ENCODE data around the gene U2AF1L4. TPM values are rescaled to one million over a fixed set of nuclear protein-coding genes. Genes with fewer than 3 reads are reported as not detected.

U2AF1L4 gene
- total and polyA plus RNA-seq, 10 of the 15 experiments (the other 5 are each of a cell fraction or from before 2014, with no cell fraction given) = 7.9 to 21.6 (median 15.1) TPM

GRCh38 chr19:35717665-35718344 is 27.4 kb downstream of the U2AF1L4 start, which contains the start of gene KMT2B:
Gene KMT2B (plus strand): TSS chr19:35718003. CDS start chr19:35718019, 16 bp downstream.
- FAIRE-seq (no peak), ATAC-seq (peak; percentile 58), DNase-seq (ENCODE audit: low read depth, low spot score) (no peak)
- under 1% methylated on average over 40 of the region's 109 CpGs for WGBS (ENCODE audit: insufficient coverage, insufficient replicate concordance, low lambda C conversion rate, missing lambda C conversion rate)
- Histone ChIP-seq H4K20me1 (ENCODE audit: control insufficient read depth, insufficient read depth) (no peaks in the 10 kb centered on the region), H3K4me3 (peak within 1 kb of the TSS; percentile 97), H3K27ac (ENCODE audit: control insufficient read depth, insufficient read depth) (peak within 1 kb of the TSS; percentile 72), H3K4me1 (ENCODE audit: control insufficient read depth, insufficient read depth, low read length) (peaks cover 25% of the 10 kb centered on the region), H3K9me3 (replicated peaks; ENCODE audit: control insufficient read depth, insufficient read depth, low read length) (no peaks in the 10 kb centered on the region), H3K36me3 (ENCODE audit: control insufficient read depth in 2 of 2, insufficient read depth in 2 of 2, low read length in 1 of 2) (peaks cover 0 to 9% of the 10 kb centered on the region in 2 experiments), H3K9ac (ENCODE audit: control insufficient read depth, insufficient read depth, low read length) (peak within 1 kb of the TSS; percentile 83), H3K79me2 (ENCODE audit: control insufficient read depth, insufficient read depth, low read length) (peaks cover 61% of the 10 kb centered on the region), H2AFZ (ENCODE audit: control insufficient read depth, low read depth, low read length) (peak within 1 kb of the TSS; percentile 87), H3K27me3 (replicated peaks in 1 of 2; ENCODE audit: control insufficient read depth in 2 of 2, insufficient read depth in 2 of 2, low read length in 1 of 2) (no peaks in the 10 kb centered on the region), H3K4me2 (ENCODE audit: control insufficient read depth, insufficient read depth) (peak within 1 kb of the TSS; percentile 99)
- BruUV-seq (replicated peaks) = no TSS peak
- intact Hi-C loops (cut with micrococcal nuclease; ENCODE audit: unreplicated experiment) = loop anchor here (1.0 to 2.0 kb wide), 4 partner anchors 23 to 213 kb away; partner anchors contain the start of genes PSENEN and U2AF1L4
- POLR2A ChIA-PET = interaction anchor here (1.0 to 1.8 kb wide), 5 partner anchors 16 to 27 kb away, joined by 5 to 12 read pairs (median 6); partner anchors contain the start of genes IGFLR1, PSENEN and U2AF1L4
- RAD21 ChIA-PET (ENCODE audit: unreplicated experiment) = interaction anchor here (1.2 to 1.5 kb wide), 4 partner anchors 21 to 208 kb away, joined by 3 to 8 read pairs (median 8); partner anchors contain the start of gene IGFLR1
- SMC1A ChIA-PET (ENCODE audit: uncharacterized antibody, unreplicated experiment) = interaction anchor here (0.9 to 1.5 kb wide), 5 partner anchors 16 to 27 kb away, joined by 3 to 8 read pairs (median 3); partner anchors contain the start of genes PSENEN and U2AF1L4
- CTCF ChIA-PET = interaction anchor here (1.2 to 1.5 kb wide), 3 partner anchors 16 to 58 kb away, joined by 3 to 8 read pairs (median 3); no protein-coding TSS in a partner anchor
- in situ Hi-C loops (cut with MboI) = no loop called here
- TF ChIP-seq WRNIP1 (IDR thresholded peaks at IDR 0.05; ENCODE audit: borderline replicate concordance, low read depth, low read length) = no peak
- 0 out of 4 replicates have a peak, but pooled peaks of 1 of the 2 experiments have one; percentile 47 for TF ChIP-seq SRF (IDR thresholded peaks at IDR 0.05; ENCODE audit: low read depth in 2 of 2, low read length in 2 of 2)
- TF ChIP-seq IKZF2 (IDR thresholded peaks at IDR 0.05) = no peak
- TF ChIP-seq ZZZ3 (IDR thresholded peaks at IDR 0.05; ENCODE audit: control insufficient read depth, insufficient read length, low read depth) = no peak
- TF ChIP-seq ZNF24 (IDR thresholded peaks at IDR 0.05) = 0 out of 2 replicates have a peak, but pooled peaks have one; percentile 47
- no peak for TF ChIP-seq SREBF1 (IDR thresholded peaks at IDR 0.05; ENCODE audit: low read length)
- TF ChIP-seq YY1 (IDR thresholded peaks at IDR 0.05; ENCODE audit: low read depth, low read length) = peak; percentile 76
- no peak for TF ChIP-seq ZNF622 (IDR thresholded peaks at IDR 0.05)
- peak; percentile 86 for TF ChIP-seq POLR2AphosphoS2 (IDR thresholded peaks at IDR 0.05; ENCODE audit: low read depth, low read length)
- TF ChIP-seq POLR2A (IDR thresholded peaks at IDR 0.05; ENCODE audit: low read depth, low read length) = peak; percentile 26
- TF ChIP-seq PML (IDR thresholded peaks at IDR 0.05; ENCODE audit: low read length) = no peak
- no peak for TF ChIP-seq BMI1 (IDR thresholded peaks at IDR 0.05; ENCODE audit: borderline replicate concordance)
- TF ChIP-seq GABPA (IDR thresholded peaks at IDR 0.05; ENCODE audit: low read depth) = peak; percentile 75; the same call in 1 of the 2 replicates
- peak; percentile 4; the same call in 1 of the 2 replicates for TF ChIP-seq NKRF (conservative IDR thresholded peaks at IDR 0.05)
- TF ChIP-seq NFYA (IDR thresholded peaks at IDR 0.05; ENCODE audit: borderline replicate concordance, low read depth, low read length) = no peak
- TF ChIP-seq CBX5 (IDR thresholded peaks at IDR 0.05; ENCODE audit: low read depth) = no peak
- TF ChIP-seq CREB1 (IDR thresholded peaks at IDR 0.05; ENCODE audit: low read depth) = peak; percentile 88
- TF ChIP-seq TBL1XR1 (IDR thresholded peaks at IDR 0.05; ENCODE audit: low read depth, low read length) = peak; percentile 29; the same call in 1 of the 2 replicates
- peak; percentile 1 for TF ChIP-seq SIX5 (IDR thresholded peaks at IDR 0.05; ENCODE audit: low read depth, low read length, severe bottlenecking)
- no peak for TF ChIP-seq BCLAF1 (IDR thresholded peaks at IDR 0.05)
- peak; percentile 72; the same call in 1 of the 2 replicates for TF ChIP-seq NR2C1 (IDR thresholded peaks at IDR 0.05)

All from GM12878 (cell line).